ENCODE measurements around the gene OR6X1. TPM values are rescaled to one million over a fixed set of nuclear protein-coding genes. Genes with fewer than 3 reads are reported as not detected.

OR6X1 gene
- total and polyA plus RNA-seq, 9 of the 15 experiments (the other 6 are each of a cell fraction or from before 2014, with no cell fraction given), result not detected

DNA sequence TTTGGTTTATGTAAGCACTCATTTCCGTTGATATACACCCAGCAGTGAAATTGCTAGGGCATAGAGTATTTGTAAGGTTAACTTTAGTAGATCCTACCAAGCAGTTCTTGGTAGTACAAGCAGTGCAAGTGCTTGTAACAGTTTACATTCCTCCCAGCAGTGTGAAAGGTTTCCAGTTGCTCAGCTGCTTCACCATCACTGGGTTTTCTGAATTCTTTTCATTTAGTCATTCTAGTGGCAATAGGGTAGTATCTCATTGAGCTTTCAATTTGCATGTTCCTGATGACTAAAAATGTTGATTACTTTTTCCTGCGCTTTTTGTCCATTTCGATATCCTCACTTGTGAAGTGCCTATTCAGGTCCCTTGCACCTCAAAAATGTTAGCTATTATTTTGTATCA lies 47.1 kb downstream of the OR6X1 start (continued):
- TF ChIP-seq, protein P1, sequence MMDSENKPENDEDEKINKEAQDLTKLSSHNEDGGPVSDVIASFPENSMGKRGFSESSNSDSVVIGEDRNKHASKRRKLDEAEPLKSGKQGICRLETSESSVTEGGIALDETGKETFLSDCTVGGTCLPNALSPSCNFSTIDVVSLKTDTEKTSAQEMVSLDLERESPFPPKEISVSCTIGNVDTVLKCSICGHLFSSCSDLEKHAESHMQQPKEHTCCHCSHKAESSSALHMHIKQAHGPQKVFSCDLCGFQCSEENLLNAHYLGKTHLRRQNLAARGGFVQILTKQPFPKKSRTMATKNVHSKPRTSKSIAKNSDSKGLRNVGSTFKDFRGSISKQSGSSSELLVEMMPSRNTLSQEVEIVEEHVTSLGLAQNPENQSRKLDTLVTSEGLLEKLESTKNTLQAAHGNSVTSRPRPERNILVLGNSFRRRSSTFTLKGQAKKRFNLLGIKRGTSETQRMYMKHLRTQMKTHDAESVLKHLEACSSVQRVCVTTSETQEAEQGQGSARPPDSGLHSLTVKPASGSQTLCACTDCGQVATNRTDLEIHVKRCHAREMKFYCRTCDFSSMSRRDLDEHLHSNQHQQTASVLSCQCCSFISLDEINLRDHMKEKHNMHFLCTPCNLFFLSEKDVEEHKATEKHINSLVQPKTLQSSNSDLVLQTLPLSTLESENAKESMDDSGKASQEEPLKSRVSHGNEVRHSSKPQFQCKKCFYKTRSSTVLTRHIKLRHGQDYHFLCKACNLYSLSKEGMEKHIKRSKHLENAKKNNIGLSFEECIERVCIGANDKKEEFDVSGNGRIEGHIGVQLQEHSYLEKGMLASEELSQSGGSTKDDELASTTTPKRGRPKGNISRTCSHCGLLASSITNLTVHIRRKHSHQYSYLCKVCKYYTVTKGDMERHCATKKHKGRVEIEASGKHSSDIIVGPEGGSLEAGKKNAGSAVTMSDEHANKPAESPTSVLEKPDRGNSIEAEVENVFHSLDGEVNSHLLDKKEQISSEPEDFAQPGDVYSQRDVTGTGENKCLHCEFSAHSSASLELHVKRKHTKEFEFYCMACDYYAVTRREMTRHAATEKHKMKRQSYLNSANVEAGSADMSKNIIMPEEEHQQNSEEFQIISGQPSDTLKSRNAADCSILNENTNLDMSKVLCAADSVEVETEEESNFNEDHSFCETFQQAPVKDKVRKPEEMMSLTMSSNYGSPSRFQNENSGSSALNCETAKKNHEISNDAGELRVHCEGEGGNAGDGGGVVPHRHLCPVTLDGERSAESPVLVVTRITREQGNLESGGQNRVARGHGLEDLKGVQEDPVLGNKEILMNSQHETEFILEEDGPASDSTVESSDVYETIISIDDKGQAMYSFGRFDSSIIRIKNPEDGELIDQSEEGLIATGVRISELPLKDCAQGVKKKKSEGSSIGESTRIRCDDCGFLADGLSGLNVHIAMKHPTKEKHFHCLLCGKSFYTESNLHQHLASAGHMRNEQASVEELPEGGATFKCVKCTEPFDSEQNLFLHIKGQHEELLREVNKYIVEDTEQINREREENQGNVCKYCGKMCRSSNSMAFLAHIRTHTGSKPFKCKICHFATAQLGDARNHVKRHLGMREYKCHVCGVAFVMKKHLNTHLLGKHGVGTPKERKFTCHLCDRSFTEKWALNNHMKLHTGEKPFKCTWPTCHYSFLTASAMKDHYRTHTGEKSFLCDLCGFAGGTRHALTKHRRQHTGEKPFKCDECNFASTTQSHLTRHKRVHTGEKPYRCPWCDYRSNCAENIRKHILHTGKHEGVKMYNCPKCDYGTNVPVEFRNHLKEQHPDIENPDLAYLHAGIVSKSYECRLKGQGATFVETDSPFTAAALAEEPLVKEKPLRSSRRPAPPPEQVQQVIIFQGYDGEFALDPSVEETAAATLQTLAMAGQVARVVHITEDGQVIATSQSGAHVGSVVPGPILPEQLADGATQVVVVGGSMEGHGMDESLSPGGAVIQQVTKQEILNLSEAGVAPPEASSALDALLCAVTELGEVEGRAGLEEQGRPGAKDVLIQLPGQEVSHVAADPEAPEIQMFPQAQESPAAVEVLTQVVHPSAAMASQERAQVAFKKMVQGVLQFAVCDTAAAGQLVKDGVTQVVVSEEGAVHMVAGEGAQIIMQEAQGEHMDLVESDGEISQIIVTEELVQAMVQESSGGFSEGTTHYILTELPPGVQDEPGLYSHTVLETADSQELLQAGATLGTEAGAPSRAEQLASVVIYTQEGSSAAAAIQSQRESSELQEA (IDR thresholded peaks at IDR 0.05; ENCODE audit: low read depth), result no peak
- TF ChIP-seq, protein P2, sequence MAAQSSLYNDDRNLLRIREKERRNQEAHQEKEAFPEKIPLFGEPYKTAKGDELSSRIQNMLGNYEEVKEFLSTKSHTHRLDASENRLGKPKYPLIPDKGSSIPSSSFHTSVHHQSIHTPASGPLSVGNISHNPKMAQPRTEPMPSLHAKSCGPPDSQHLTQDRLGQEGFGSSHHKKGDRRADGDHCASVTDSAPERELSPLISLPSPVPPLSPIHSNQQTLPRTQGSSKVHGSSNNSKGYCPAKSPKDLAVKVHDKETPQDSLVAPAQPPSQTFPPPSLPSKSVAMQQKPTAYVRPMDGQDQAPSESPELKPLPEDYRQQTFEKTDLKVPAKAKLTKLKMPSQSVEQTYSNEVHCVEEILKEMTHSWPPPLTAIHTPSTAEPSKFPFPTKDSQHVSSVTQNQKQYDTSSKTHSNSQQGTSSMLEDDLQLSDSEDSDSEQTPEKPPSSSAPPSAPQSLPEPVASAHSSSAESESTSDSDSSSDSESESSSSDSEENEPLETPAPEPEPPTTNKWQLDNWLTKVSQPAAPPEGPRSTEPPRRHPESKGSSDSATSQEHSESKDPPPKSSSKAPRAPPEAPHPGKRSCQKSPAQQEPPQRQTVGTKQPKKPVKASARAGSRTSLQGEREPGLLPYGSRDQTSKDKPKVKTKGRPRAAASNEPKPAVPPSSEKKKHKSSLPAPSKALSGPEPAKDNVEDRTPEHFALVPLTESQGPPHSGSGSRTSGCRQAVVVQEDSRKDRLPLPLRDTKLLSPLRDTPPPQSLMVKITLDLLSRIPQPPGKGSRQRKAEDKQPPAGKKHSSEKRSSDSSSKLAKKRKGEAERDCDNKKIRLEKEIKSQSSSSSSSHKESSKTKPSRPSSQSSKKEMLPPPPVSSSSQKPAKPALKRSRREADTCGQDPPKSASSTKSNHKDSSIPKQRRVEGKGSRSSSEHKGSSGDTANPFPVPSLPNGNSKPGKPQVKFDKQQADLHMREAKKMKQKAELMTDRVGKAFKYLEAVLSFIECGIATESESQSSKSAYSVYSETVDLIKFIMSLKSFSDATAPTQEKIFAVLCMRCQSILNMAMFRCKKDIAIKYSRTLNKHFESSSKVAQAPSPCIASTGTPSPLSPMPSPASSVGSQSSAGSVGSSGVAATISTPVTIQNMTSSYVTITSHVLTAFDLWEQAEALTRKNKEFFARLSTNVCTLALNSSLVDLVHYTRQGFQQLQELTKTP (IDR thresholded peaks at IDR 0.05; ENCODE audit: low read depth in 1 of 2, partially characterized antibody in 2 of 2), result no peak
- TF ChIP-seq MAFG (tag; conservative IDR thresholded peaks at IDR 0.05), result no peak
- TF ChIP-seq ARNT (IDR thresholded peaks at IDR 0.05), result no peak
- no peak for TF ChIP-seq PHF21A (IDR thresholded peaks at IDR 0.05; ENCODE audit: borderline replicate concordance, low read depth)
- no peak for TF ChIP-seq ZBED1 (IDR thresholded peaks at IDR 0.05)

Measured in K562 (cell line).